ENCODE measurements around the gene SH3BP2.

The SH3BP2 gene

DNA sequence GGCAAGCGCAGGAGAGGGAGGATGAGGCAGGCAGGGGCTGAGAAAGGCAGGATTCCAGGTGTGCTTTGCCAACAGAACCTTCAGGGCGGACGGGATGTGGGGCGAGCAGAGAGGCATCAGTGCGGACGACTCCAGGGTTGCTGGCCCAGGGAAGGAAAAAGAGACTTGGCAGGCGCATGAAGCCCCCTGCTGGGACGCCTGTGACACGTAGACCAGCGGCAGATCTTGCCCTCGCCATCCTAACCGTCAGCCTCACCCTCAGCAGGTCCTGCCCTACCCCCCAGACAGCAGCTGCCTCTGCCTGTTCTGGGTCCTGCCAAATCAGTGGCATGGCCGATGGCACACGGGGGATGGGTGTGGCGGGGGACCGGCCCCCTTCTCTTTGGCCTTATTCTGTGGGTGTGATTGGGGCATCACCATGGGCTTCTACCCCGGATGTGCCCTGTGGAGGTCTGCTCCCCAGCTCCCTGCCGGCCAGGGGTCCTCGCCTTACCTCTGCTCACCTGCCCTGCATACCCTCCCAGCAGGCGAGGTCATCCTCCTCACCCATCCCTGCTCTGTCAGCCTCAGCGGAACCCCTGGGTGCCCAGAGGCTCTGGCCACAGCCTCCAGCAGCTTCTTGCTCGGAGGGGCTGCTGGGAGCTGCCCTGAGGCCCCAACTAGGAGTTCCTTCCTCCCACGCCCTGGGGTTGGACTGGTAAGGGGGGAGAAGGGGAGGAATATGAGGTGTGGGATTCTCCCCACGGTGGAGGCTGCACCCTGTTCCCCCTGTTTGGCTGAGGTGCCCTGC lies 2.9 kb upstream of the SH3BP2 start:
- FAIRE-seq (no peak), DNase-seq (ENCODE audit: insufficient read length, low spot score) (no peak)
- TF ChIP-seq POLR2A (IDR thresholded peaks at IDR 0.05; ENCODE audit: low read depth, low read length) = no peak
- TF ChIP-seq POLR2AphosphoS5 (IDR thresholded peaks at IDR 0.05; ENCODE audit: low read depth, low read length) = no peak

DNA sequence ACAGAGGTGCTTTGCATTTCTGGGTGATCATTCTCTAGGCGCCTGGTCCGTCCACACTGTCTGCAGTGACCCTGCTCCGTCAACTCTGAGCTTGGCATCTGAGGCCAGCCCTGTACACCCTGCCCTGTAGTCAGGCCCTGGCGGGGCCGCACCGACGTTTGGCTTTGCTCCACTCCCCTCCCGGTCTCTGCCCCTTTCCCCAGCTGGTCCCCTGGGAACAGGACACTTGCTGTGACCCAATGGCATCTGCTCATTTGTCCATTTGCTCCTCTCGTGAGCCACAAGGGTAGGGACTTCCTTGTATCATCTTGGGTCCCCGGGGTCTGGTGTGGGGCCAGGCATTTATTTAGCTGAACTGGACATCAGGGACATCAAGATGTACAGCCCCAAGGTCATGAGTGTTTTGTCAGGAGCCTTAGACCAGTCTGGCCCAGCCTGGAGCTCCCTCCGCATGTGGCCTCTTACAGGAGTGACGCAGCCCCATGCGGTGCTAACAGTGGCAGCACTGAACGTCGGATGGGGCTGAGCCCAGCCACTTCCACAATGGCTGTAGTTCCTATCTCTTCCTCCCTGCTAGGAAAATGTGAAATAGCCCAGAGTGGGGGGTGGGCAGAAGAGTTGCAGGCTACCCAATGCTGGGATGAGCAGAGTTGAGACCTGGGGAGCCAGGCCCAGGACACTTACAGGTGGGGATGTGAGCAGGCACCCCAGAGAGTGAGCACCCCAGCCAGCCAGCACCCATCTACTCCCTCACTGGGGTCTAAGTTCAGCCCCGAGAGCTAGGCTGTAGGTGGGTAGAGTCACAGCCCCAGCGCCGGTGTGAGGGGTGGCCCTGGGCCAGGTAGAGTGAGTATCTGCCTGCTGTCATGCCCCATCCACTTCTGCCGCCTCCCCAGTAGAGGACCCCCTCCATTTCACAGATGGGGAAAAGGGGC lies 2.0 kb upstream of the SH3BP2 start:
- no peak for TF ChIP-seq TAF1 (IDR thresholded peaks at IDR 0.05; ENCODE audit: low read depth, low read length)
- no peak for TF ChIP-seq SPI1 (IDR thresholded peaks at IDR 0.05; ENCODE audit: low read depth, low read length)
- TF ChIP-seq POLR2AphosphoS5 (IDR thresholded peaks at IDR 0.05; ENCODE audit: low read depth, low read length) = no peak
- TF ChIP-seq PAX5 (IDR thresholded peaks at IDR 0.05; ENCODE audit: insufficient read depth, low read length, severe bottlenecking) = no peak
- TF ChIP-seq POU2F2 (IDR thresholded peaks at IDR 0.05; ENCODE audit: low read depth, low read length) = no peak
- no peak for TF ChIP-seq POLR2A (IDR thresholded peaks at IDR 0.05; ENCODE audit: low read depth, low read length)
- DNase-seq (ENCODE audit: insufficient read length, low spot score) (no peak), FAIRE-seq (no peak)

DNA sequence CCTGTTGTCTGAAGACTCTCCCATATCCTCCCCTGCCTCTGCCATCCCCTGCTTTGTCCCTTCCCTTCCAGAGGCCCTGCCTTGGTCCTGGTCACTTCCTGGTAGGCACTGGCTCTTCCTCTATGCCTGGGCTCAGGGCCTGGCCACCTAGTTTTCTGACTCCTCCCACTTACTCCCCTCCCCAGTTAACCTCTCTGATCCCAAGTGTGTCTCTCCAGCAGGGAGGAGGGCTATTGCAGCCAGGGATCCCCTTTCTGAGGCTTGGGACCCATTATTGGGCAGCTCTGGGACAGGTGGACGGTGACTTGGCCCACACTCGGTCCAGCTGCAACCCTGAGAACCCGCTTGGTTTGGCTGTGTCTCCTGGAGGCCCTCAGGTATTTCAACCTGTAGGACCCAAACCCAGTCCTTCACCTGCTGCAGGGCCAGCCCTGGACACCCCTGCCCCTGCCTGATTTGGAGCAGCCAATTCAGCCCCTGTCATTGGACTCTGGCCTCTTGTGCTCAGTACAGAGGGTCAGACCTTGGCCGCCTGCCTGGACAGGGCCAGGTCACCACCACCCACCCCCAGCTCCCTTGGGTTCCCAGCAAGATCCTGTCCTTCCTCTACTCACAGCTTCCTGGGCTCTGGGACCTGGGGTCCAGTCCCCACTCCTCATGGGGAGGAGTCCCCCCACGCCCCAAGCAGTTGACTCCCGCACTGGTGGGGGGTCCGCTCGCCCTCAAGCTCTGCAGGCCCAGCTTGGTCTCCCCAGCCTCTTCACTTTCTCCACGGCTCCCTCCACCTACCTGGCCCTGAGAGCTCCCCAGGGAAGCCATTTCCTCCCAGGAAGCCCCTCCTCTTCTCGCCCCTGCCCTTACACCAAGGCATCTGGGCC lies 1.1 kb upstream of the SH3BP2 start:
- DNase-seq (ENCODE audit: insufficient read length, low spot score) (no peak), FAIRE-seq (no peak)
- TF ChIP-seq POLR2AphosphoS5 (IDR thresholded peaks at IDR 0.05; ENCODE audit: low read depth, low read length) (no peak), POLR2A (IDR thresholded peaks at IDR 0.05; ENCODE audit: low read depth, low read length) (no peak), SPI1 (IDR thresholded peaks at IDR 0.05; ENCODE audit: low read depth, low read length) (no peak), POU2F2 (IDR thresholded peaks at IDR 0.05; ENCODE audit: low read depth, low read length) (no peak), TAF1 (IDR thresholded peaks at IDR 0.05; ENCODE audit: low read depth, low read length) (no peak), PAX5 (IDR thresholded peaks at IDR 0.05; ENCODE audit: insufficient read depth, low read length, severe bottlenecking) (no peak)

DNA sequence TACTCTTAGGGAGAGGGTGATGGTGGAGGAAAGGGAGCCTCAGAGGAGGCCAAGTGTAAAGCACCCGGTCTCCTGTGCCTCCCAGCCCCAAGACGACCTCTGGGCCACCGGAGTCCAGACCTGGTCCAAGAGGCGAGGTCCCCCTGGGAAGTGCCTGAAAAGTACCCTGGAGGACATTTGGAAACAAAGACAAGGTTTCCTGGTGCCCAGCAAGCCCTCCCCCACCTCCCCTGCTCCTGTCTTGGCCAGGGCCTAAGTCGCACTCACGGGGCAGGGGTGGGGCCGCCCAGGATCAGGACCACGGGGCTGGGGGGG lies 532 bp upstream of the SH3BP2 start:
- FAIRE-seq = peak; percentile 5
- TF ChIP-seq POU2F2 (IDR thresholded peaks at IDR 0.05; ENCODE audit: low read depth, low read length) = no peak
- TF ChIP-seq TAF1 (IDR thresholded peaks at IDR 0.05; ENCODE audit: low read depth, low read length) = no peak
- no peak for TF ChIP-seq PAX5 (IDR thresholded peaks at IDR 0.05; ENCODE audit: insufficient read depth, low read length, severe bottlenecking)
- no peak for TF ChIP-seq POLR2AphosphoS5 (IDR thresholded peaks at IDR 0.05; ENCODE audit: low read depth, low read length)
- no peak for TF ChIP-seq POLR2A (IDR thresholded peaks at IDR 0.05; ENCODE audit: low read depth, low read length)
- no peak for TF ChIP-seq SPI1 (IDR thresholded peaks at IDR 0.05; ENCODE audit: low read depth, low read length)
- no peak for DNase-seq (ENCODE audit: insufficient read length, low spot score)

DNA sequence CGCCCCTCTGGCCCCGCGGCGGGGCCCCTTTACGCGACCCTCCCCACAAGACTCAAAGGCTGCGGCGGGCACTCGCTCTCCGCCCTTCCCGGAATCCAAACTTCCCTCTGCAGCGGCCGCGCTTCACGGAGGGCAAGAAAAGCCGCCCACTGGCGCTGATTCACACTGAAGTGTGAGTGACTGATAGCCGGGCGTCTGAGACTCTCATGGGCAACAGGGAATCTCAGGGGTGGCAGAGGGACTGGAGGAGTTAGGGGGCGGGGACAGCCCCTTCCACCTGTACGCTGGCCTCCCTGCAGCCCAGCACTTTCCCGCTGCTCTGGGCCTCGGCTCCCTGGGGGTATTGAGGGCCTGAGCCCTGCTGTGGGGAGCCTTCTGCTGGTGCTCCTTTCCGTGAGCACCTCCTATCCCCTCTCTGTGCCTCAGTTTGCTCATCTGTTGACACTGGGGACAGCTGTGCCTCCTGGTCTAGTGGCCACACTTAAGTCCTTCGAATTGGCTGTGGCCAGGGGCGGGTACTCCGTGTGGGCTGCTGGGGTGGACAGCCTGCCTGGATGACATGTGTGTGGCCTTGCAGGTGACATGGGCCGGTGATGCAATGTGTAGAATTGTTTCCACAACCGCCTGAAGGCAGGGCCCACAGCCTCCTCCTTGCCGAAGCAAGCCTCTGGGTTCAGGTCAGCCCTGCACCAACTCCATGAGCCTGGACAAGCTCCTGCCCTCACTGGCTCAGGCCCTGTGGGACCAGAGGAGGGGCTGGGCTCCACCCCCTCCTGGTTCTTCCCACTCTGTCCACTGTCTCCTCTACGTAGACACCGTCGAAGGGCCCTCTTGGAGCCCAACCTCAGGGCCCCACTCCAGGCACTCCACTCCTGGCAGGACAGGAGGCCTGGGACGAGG lies 951 bp downstream of the SH3BP2 start:
- no peak for DNase-seq (ENCODE audit: insufficient read length, low spot score)
- FAIRE-seq = peak; percentile 67
- TF ChIP-seq POLR2AphosphoS5 (IDR thresholded peaks at IDR 0.05; ENCODE audit: low read depth, low read length) (no peak), SPI1 (IDR thresholded peaks at IDR 0.05; ENCODE audit: low read depth, low read length) (no peak), PAX5 (IDR thresholded peaks at IDR 0.05; ENCODE audit: insufficient read depth, low read length, severe bottlenecking) (no peak), TAF1 (IDR thresholded peaks at IDR 0.05; ENCODE audit: low read depth, low read length) (no peak), POU2F2 (IDR thresholded peaks at IDR 0.05; ENCODE audit: low read depth, low read length) (no peak)

DNA sequence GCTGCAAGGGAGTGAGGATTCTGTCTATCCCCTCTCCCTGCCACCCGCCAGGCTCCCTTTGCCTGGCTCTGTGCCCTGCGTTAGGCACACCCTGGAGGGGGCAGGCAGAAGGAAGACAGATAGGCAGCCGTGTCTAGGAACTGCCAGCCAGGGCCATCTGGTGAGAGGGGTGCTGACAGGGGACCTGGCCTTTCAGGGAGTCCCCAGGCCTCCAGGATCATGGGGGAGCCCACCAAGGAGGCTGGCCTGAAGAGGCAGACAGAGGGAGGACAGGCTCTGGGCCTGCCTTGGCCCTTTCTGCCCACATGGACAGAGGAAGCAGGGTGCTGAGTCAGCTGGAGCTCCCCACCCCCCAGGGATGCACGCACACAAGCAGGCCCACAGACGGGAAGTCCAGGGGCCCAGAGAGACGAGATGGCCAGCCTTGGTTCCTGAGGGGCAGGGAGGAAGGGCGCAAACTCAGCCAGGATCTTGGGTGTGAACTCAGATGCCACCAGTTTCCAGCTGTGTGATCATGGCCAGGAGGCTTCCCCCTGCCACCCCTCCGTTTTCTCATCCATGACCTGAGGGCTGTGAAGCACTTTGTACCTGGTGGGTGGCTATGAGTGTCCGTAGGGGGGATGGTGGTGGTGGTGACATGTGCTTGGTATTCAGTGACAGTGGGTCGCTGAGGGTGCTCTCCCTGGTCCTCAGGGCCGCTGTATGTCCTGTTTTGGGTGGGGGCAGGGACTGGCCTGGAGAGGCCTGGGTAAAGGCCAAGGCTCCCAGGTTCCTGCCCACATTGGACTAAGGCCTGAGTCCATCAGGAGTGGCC lies 1.8 kb downstream of the SH3BP2 start:
- FAIRE-seq = peak; percentile 70

DNA sequence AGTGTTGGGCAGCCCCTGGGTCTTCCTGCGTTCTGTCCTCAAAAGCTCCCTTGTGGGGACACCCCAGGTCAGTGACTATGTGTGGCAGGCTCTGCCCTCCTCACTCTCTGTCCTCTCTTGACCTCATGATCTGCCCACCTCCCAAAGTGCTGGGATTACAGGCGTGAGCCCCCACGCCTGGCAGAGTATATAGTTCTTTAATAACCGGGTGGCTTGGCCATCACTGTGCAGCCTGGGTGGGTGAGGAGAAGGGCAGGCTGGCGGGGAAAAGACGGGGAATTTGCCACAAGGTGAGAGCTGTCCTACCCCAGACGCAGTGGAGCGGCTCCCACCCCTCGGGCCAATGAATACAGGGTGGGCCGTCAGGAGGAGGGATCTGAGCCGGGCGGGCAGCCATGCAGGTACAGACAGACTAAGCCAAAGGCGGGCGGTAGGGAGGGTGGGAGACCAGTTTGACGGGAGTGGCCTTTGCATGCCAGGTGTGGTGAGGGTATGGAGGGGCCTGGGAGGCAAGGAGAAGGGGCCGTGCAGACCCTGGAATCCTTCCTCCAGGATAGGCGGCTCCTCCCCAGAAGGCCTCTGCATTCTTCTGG lies 2.5 kb downstream of the SH3BP2 start:
- FAIRE-seq = no peak
- TF ChIP-seq POU2F2 (IDR thresholded peaks at IDR 0.05; ENCODE audit: low read depth, low read length) (no peak), TAF1 (IDR thresholded peaks at IDR 0.05; ENCODE audit: low read depth, low read length) (no peak), POLR2AphosphoS5 (IDR thresholded peaks at IDR 0.05; ENCODE audit: low read depth, low read length) (no peak), PAX5 (IDR thresholded peaks at IDR 0.05; ENCODE audit: insufficient read depth, low read length, severe bottlenecking) (no peak), SPI1 (IDR thresholded peaks at IDR 0.05; ENCODE audit: low read depth, low read length) (no peak), POLR2A (IDR thresholded peaks at IDR 0.05; ENCODE audit: low read depth, low read length) (no peak)
- DNase-seq (ENCODE audit: insufficient read length, low spot score) = no peak

More for the DNA sequence above, 1.8 kb downstream of the SH3BP2 start:
- DNase-seq (ENCODE audit: insufficient read length, low spot score) = no peak
- TF ChIP-seq SPI1 (IDR thresholded peaks at IDR 0.05; ENCODE audit: low read depth, low read length) = no peak
- no peak for TF ChIP-seq POLR2A (IDR thresholded peaks at IDR 0.05; ENCODE audit: low read depth, low read length)
- TF ChIP-seq PAX5 (IDR thresholded peaks at IDR 0.05; ENCODE audit: insufficient read depth, low read length, severe bottlenecking) = no peak
- TF ChIP-seq TAF1 (IDR thresholded peaks at IDR 0.05; ENCODE audit: low read depth, low read length) = no peak
- no peak for TF ChIP-seq POU2F2 (IDR thresholded peaks at IDR 0.05; ENCODE audit: low read depth, low read length)
- TF ChIP-seq POLR2AphosphoS5 (IDR thresholded peaks at IDR 0.05; ENCODE audit: low read depth, low read length) = no peak
